HEK293 (cell line): ENCODE data around the gene SLC38A6.

ENCODE experiments used
- CTCF ChIA-PET: fragments of 350-600 bp; formaldehyde crosslinking; extraction: SDS; loops from one replicate; lab custom pipeline; 2021; ENCODE audit warnings: antibody characterized with exemption; lab: Yijun Ruan, JAX
- POLR2A ChIA-PET: fragments of 300-600 bp; formaldehyde crosslinking; extraction: SDS; loops from one replicate; lab custom pipeline; 2020; ENCODE audit warnings: antibody characterized with exemption, inconsistent platforms; lab: Yijun Ruan, JAX
- H3K27ac ChIP-seq: fragments of 200-500 bp; sonication (Bioruptor generic); 2 replicates; pipeline ENCODE4 v1.5.1; 2014; ENCODE audit warnings: low read depth, low read length, control low read depth, inconsistent platforms; ENCODE audit errors: extremely low read depth
- H3K36me3 ChIP-seq, 2 experiments: fragments of 200-500 bp in 1 of 2; sonication (Bioruptor generic) in 1 of 2; 1 replicate in 1 of 2; 2 replicates in 1 of 2; pipeline ENCODE4 v1.5.1; 2014 to 2017; ENCODE audit warnings: inconsistent platforms in 2 of 2, low read length in 2 of 2; ENCODE audit not compliant: control insufficient read depth in 2 of 2, insufficient read depth in 1 of 2
- H3K4me1 ChIP-seq: fragments of 200-500 bp; sonication (Bioruptor generic); 2 replicates; pipeline ENCODE4 v1.5.1; 2014; ENCODE audit warnings: mild to moderate bottlenecking, low read length, inconsistent platforms; ENCODE audit not compliant: control insufficient read depth, insufficient read depth
- H3K4me3 ChIP-seq: 2 replicates; pipeline ENCODE4 v1.5.1; 2011; ENCODE audit warnings: low read depth, mild to moderate bottlenecking, control low read depth, low read length, moderate library complexity
- H3K9me3 ChIP-seq: fragments of 200-500 bp; sonication (Bioruptor generic); 2 replicates; pipeline ENCODE4 v1.5.1; 2014; ENCODE audit warnings: low read depth, low read length, inconsistent platforms; ENCODE audit not compliant: control insufficient read depth, insufficient read depth
- BCL11A ChIP-seq: fragments of 450-650 bp; formaldehyde crosslinking; IDR thresholded peaks from 2 replicates; pipeline ENCODE4 v1.5.1; 2016; ENCODE audit warnings: low read depth, missing biosample characterization, missing genetic modification characterization
- GLI4 ChIP-seq: fragments of 450-650 bp; formaldehyde crosslinking; IDR thresholded peaks from 2 replicates; pipeline ENCODE4 v1.5.1; 2016; ENCODE audit warnings: missing biosample characterization, missing genetic modification characterization
- MYNN ChIP-seq: fragments of 450-650 bp; formaldehyde crosslinking; IDR thresholded peaks from 2 replicates; pipeline ENCODE4 v1.5.1; 2016; ENCODE audit warnings: missing biosample characterization, missing genetic modification characterization, borderline replicate concordance
- OSR2 ChIP-seq: fragments of 450-650 bp; formaldehyde crosslinking; IDR thresholded peaks from 2 replicates; pipeline ENCODE4 v1.5.1; 2016; ENCODE audit warnings: missing biosample characterization, missing genetic modification characterization
- RBAK ChIP-seq: fragments of 450-650 bp; formaldehyde crosslinking; IDR thresholded peaks from 2 replicates; pipeline ENCODE4 v1.5.1; 2016; ENCODE audit warnings: missing biosample characterization, missing genetic modification characterization
- ZBTB7A ChIP-seq: fragments of 450-650 bp; formaldehyde crosslinking; IDR thresholded peaks from 2 replicates; pipeline ENCODE4 v1.5.1; 2016; ENCODE audit warnings: low read depth, missing biosample characterization, missing genetic modification characterization
- ZFP69B ChIP-seq: fragments of 450-650 bp; formaldehyde crosslinking; IDR thresholded peaks from 2 replicates; pipeline ENCODE4 v1.5.1; 2016; ENCODE audit warnings: missing biosample characterization, missing genetic modification characterization
- ZNF132 ChIP-seq: fragments of 450-650 bp; formaldehyde crosslinking; IDR thresholded peaks from 2 replicates; pipeline ENCODE4 v1.5.1; 2017; ENCODE audit warnings: missing biosample characterization, missing genetic modification characterization, borderline replicate concordance
- ZNF174 ChIP-seq: fragments of 450-650 bp; formaldehyde crosslinking; IDR thresholded peaks from 2 replicates; pipeline ENCODE4 v1.5.0; 2017; ENCODE audit warnings: missing biosample characterization, mild to moderate bottlenecking, missing genetic modification characterization
- ZNF19 ChIP-seq: fragments of 450-650 bp; formaldehyde crosslinking; IDR thresholded peaks from 2 replicates; pipeline ENCODE4; 2016; ENCODE audit warnings: missing biosample characterization, missing genetic modification characterization, low read depth
- ZNF248 ChIP-seq: fragments of 450-650 bp; formaldehyde crosslinking; IDR thresholded peaks from 2 replicates; pipeline ENCODE4 v1.5.1; 2017; ENCODE audit warnings: missing biosample characterization, missing genetic modification characterization
- ZNF266 ChIP-seq: fragments of 450-650 bp; formaldehyde crosslinking; IDR thresholded peaks from 2 replicates; pipeline ENCODE4 v1.5.1; 2016; ENCODE audit warnings: missing biosample characterization, missing genetic modification characterization, low read depth
- ZNF426 ChIP-seq: fragments of 450-650 bp; formaldehyde crosslinking; IDR thresholded peaks from 2 replicates; pipeline ENCODE4 v1.5.1; 2017; ENCODE audit warnings: missing biosample characterization, missing genetic modification characterization, mild to moderate bottlenecking, inconsistent platforms, moderate library complexity
- ZNF529 ChIP-seq: fragments of 450-650 bp; formaldehyde crosslinking; IDR thresholded peaks from 2 replicates; pipeline ENCODE4 v1.5.1; 2017; ENCODE audit warnings: missing genetic modification characterization, missing biosample characterization; ENCODE audit not compliant: insufficient replicate concordance
- ZNF555 ChIP-seq: fragments of 450-650 bp; formaldehyde crosslinking; conservative IDR thresholded peaks from 2 replicates; pipeline ENCODE4 v1.5.1; 2017; ENCODE audit warnings: missing biosample characterization, mild to moderate bottlenecking, missing genetic modification characterization, inconsistent platforms
- ZNF571 ChIP-seq: fragments of 450-650 bp; formaldehyde crosslinking; IDR thresholded peaks from 2 replicates; pipeline ENCODE4 v1.5.0; 2017; ENCODE audit warnings: missing biosample characterization, missing genetic modification characterization
- ZNF596 ChIP-seq: fragments of 450-650 bp; IDR thresholded peaks from 2 replicates; pipeline ENCODE4 v1.5.0; 2018; ENCODE audit warnings: missing biosample characterization, mild to moderate bottlenecking, missing genetic modification characterization, moderate library complexity
- ZNF624 ChIP-seq: fragments of 450-650 bp; formaldehyde crosslinking; IDR thresholded peaks from 2 replicates; pipeline ENCODE4 v1.5.1; 2017; ENCODE audit warnings: missing biosample characterization, missing genetic modification characterization
- ZNF660 ChIP-seq: fragments of 450-650 bp; IDR thresholded peaks from 2 replicates; pipeline ENCODE4 v1.5.1; 2018; ENCODE audit warnings: missing biosample characterization, mild to moderate bottlenecking, missing genetic modification characterization
- ZNF701 ChIP-seq: fragments of 450-650 bp; formaldehyde crosslinking; IDR thresholded peaks from 2 replicates; pipeline ENCODE4 v1.5.1; 2016; ENCODE audit warnings: missing biosample characterization, missing genetic modification characterization
- ZNF707 ChIP-seq: fragments of 450-650 bp; formaldehyde crosslinking; IDR thresholded peaks from 2 replicates; pipeline ENCODE4 v1.5.1; 2016; ENCODE audit warnings: missing biosample characterization, missing genetic modification characterization
- ZNF777 ChIP-seq: fragments of 450-650 bp; formaldehyde crosslinking; IDR thresholded peaks from 2 replicates; pipeline ENCODE4 v1.5.1; 2017; ENCODE audit warnings: missing biosample characterization, missing genetic modification characterization, borderline replicate concordance
- TF ChIP-seq, protein P1 (sequence below): fragments of 450-650 bp; formaldehyde crosslinking; IDR thresholded peaks from 2 replicates; pipeline ENCODE4 v1.5.1; 2016; ENCODE audit warnings: missing biosample characterization, missing genetic modification characterization
- TF ChIP-seq, protein P2 (sequence below): fragments of 450-650 bp; formaldehyde crosslinking; IDR thresholded peaks from 2 replicates; pipeline ENCODE4 v1.5.1; 2016; ENCODE audit warnings: missing biosample characterization, missing genetic modification characterization
- TF ChIP-seq, protein P3 (sequence below): IDR thresholded peaks from 2 replicates; pipeline ENCODE4 v1.6.1; 2011; ENCODE audit warnings: mild to moderate bottlenecking, low read depth, low read length, borderline replicate concordance
- TF ChIP-seq, protein P4 (sequence below): fragments of 450-650 bp; formaldehyde crosslinking; IDR thresholded peaks from 2 replicates; pipeline ENCODE4 v1.5.1; 2016; ENCODE audit warnings: missing biosample characterization, missing genetic modification characterization
- TF ChIP-seq, protein P5 (sequence below): sonication (generic); formaldehyde crosslinking; IDR thresholded peaks from 2 replicates; pipeline ENCODE4 v1.8.1; 2022; ENCODE audit warnings: mild to moderate bottlenecking, moderate library complexity, missing genetic modification reagents
- TF ChIP-seq, protein P6 (sequence below): fragments of 450-650 bp; formaldehyde crosslinking; IDR thresholded peaks from 2 replicates; pipeline ENCODE4 v1.5.1; 2016; ENCODE audit warnings: missing biosample characterization, missing genetic modification characterization

SLC38A6 gene

DNA sequence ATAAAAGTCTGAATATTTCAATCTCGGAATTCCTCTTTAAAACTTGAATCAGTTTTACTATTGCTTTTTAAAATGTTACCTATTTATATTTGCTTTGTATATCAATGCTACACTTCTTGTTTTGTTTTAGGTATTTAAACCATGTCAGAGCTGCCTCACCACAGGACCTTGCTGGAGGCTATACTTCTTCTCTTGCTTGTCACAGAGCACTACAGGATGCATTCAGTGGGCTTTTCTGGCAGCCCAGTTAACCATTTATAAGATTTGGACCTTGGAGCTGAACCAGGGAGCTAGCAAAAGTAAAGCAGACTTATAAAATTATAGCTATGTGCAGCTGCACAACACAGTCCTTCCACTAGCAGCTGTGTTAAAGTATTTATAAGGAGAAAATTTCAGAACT lies 12.9 kb upstream of the SLC38A6 start:
- CTCF ChIA-PET: interaction anchor here (0.7 to 0.8 kb wide), 3 partner anchors 13 to 325 kb away, joined by 3 to 4 read pairs (median 3); no protein-coding TSS in a partner anchor
- peaks cover 2 to 5% of the 10 kb centered on the region in 2 experiments; a peak in 2 of 3 replicates for H3K36me3 ChIP-seq
- POLR2A ChIA-PET: interaction anchor here (1.6 kb wide), 1 partner anchor 13 kb away, joined by 5 read pairs; the partner anchor contains the start of genes SLC38A6 and TRMT5
- no peak overlapping the region for H3K27ac ChIP-seq
- H3K4me1 ChIP-seq: peaks cover 17% of the 10 kb centered on the region
- H3K9me3 ChIP-seq: no peaks in the 10 kb centered on the region
- TF ChIP-seq ZNF596 (tag by site-specific recombination) (no peak), ZNF707 (tag by site-specific recombination) (no peak), ZNF660 (tag by site-specific recombination) (no peak), ZNF777 (tag by site-specific recombination) (no peak), ZNF266 (no peak), ZNF571 (tag by site-specific recombination) (no peak), MYNN (tag by site-specific recombination) (no peak), ZNF426 (no peak), OSR2 (tag by site-specific recombination) (no peak)
- TF ChIP-seq, protein P1, sequence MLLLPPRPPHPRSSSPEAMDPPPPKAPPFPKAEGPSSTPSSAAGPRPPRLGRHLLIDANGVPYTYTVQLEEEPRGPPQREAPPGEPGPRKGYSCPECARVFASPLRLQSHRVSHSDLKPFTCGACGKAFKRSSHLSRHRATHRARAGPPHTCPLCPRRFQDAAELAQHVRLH (tag by site-specific recombination): no peak
- TF ChIP-seq, protein P2, sequence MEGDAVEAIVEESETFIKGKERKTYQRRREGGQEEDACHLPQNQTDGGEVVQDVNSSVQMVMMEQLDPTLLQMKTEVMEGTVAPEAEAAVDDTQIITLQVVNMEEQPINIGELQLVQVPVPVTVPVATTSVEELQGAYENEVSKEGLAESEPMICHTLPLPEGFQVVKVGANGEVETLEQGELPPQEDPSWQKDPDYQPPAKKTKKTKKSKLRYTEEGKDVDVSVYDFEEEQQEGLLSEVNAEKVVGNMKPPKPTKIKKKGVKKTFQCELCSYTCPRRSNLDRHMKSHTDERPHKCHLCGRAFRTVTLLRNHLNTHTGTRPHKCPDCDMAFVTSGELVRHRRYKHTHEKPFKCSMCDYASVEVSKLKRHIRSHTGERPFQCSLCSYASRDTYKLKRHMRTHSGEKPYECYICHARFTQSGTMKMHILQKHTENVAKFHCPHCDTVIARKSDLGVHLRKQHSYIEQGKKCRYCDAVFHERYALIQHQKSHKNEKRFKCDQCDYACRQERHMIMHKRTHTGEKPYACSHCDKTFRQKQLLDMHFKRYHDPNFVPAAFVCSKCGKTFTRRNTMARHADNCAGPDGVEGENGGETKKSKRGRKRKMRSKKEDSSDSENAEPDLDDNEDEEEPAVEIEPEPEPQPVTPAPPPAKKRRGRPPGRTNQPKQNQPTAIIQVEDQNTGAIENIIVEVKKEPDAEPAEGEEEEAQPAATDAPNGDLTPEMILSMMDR (tag by site-specific recombination): no peak
- TF ChIP-seq, protein P3, sequence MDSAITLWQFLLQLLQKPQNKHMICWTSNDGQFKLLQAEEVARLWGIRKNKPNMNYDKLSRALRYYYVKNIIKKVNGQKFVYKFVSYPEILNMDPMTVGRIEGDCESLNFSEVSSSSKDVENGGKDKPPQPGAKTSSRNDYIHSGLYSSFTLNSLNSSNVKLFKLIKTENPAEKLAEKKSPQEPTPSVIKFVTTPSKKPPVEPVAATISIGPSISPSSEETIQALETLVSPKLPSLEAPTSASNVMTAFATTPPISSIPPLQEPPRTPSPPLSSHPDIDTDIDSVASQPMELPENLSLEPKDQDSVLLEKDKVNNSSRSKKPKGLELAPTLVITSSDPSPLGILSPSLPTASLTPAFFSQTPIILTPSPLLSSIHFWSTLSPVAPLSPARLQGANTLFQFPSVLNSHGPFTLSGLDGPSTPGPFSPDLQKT: no peak
- TF ChIP-seq, all 188 proteins: peak for 0
- H3K4me3 ChIP-seq: no peak overlapping the region

DNA sequence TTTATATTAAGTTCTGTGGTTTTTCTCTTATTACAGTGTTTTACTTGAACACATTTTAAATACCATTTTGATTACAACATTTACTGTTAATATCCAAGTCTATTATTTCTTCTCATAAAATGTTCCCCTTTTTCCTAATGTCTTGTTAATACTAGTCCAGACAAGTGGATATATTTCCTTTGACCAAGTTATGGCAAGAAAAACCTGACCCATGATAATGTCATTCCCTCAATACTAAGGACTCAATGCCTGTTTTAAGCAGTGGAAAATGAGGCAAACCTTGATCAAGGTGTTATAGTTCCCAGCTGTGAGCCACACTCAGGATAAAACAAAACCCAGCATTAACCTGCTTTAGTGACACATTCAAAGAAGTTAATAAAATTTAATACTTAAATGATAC lies 12.4 kb upstream of the SLC38A6 start:
- Histone ChIP-seq H3K36me3 (peaks cover 7 to 11% of the 10 kb centered on the region in 2 experiments; a peak in 2 of 3 replicates), H3K4me1 (peaks cover 17% of the 10 kb centered on the region), H3K4me3 (no peak overlapping the region), H3K27ac (no peak overlapping the region), H3K9me3 (no peaks in the 10 kb centered on the region)
- CTCF ChIA-PET: interaction anchor here (0.7 to 0.8 kb wide), 3 partner anchors 14 to 326 kb away, joined by 3 to 4 read pairs (median 3); no protein-coding TSS in a partner anchor
- TF ChIP-seq, protein P4, sequence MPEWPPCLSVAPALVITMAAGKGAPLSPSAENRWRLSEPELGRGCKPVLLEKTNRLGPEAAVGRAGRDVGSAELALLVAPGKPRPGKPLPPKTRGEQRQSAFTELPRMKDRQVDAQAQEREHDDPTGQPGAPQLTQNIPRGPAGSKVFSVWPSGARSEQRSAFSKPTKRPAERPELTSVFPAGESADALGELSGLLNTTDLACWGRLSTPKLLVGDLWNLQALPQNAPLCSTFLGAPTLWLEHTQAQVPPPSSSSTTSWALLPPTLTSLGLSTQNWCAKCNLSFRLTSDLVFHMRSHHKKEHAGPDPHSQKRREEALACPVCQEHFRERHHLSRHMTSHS (tag by site-specific recombination): no peak
- TF ChIP-seq ZNF132 (tag by site-specific recombination): no peak
- TF ChIP-seq GLI4 (tag by site-specific recombination): no peak
- no peak for TF ChIP-seq ZNF248
- no peak for TF ChIP-seq ZNF529
- TF ChIP-seq ZNF266: no peak
- no peak for TF ChIP-seq ZBTB7A (tag by site-specific recombination)
- TF ChIP-seq ZNF701 (tag by site-specific recombination): no peak
- TF ChIP-seq, protein P5, sequence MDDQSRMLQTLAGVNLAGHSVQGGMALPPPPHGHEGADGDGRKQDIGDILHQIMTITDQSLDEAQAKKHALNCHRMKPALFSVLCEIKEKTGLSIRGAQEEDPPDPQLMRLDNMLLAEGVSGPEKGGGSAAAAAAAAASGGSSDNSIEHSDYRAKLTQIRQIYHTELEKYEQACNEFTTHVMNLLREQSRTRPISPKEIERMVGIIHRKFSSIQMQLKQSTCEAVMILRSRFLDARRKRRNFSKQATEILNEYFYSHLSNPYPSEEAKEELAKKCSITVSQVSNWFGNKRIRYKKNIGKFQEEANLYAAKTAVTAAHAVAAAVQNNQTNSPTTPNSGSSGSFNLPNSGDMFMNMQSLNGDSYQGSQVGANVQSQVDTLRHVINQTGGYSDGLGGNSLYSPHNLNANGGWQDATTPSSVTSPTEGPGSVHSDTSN (CRISPR knock-in tag): no peak
- TF ChIP-seq ZNF174 (tag by site-specific recombination): no peak
- TF ChIP-seq RBAK (tag by site-specific recombination): no peak
- TF ChIP-seq ZNF555 (tag by site-specific recombination): no peak
- TF ChIP-seq BCL11A (tag by site-specific recombination): no peak
- no peak for TF ChIP-seq ZFP69B (tag by site-specific recombination)
- no peak for TF ChIP-seq ZNF624 (tag by site-specific recombination)
- no peak for TF ChIP-seq ZNF19 (tag by site-specific recombination)
- no peak for TF ChIP-seq MYNN (tag by site-specific recombination)
- TF ChIP-seq, protein P6, sequence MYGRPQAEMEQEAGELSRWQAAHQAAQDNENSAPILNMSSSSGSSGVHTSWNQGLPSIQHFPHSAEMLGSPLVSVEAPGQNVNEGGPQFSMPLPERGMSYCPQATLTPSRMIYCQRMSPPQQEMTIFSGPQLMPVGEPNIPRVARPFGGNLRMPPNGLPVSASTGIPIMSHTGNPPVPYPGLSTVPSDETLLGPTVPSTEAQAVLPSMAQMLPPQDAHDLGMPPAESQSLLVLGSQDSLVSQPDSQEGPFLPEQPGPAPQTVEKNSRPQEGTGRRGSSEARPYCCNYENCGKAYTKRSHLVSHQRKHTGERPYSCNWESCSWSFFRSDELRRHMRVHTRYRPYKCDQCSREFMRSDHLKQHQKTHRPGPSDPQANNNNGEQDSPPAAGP (tag by site-specific recombination): no peak
- POLR2A ChIA-PET: interaction anchor here (0.5 to 1.6 kb wide), 2 partner anchors 12 to 343 kb away, joined by 5 to 8 read pairs; partner anchors contain the start of genes SLC38A6 and TRMT5
